Lower leg skin (tissue), 4 donors: ENCODE results near the gene TMEM256. TPM values are rescaled to one million over a fixed set of nuclear protein-coding genes. Genes with fewer than 3 reads are reported as not detected.

Experiments
- DNase-seq, 2 donors: peaks; one replicate each; pipeline ENCODE4 v3.0.0-alpha.2; 2019; ENCODE audit warnings: low spot score in 2 of 2
- H3K4me3 ChIP-seq: fragments of 200-600 bp; sonication (generic); 2 replicates; pipeline ENCODE4 v1.5.1; 2017; ENCODE audit warnings: mild to moderate bottlenecking, low read depth; ENCODE audit not compliant: poor library complexity, severe bottlenecking
- CTCF ChIP-seq, 3 donors: fragments of 450-650 bp; IDR thresholded peaks; one replicate each; pipeline ENCODE4 v1.5.1; 2016; ENCODE audit warnings: antibody characterized with exemption in 3 of 3, mild to moderate bottlenecking in 3 of 3, moderate library complexity in 2 of 3
- POLR2A ChIP-seq, 2 donors: fragments of 450-650 bp; IDR thresholded peaks; one replicate each; pipeline ENCODE4 v1.6.1; 2016 to 2017; ENCODE audit warnings: antibody characterized with exemption in 2 of 2, mild to moderate bottlenecking in 1 of 2, moderate library complexity in 1 of 2
- WGBS, 2 donors: methylation state at CpG; one replicate each; pipeline ENCODE4 v1.1.5; 2018; 5-methylcytosine and 5-hydroxymethylcytosine counted together
- intact Hi-C: fragments of 100-400 bp; cut with DNase I; formaldehyde crosslinking; loops from one replicate; pipeline ENCODE4 v1.15.0; 2023; ENCODE audit warnings: low total_unique reads
- total RNA-seq, 4 donors: library from RNA; depleted of rRNA; stranded (reverse); fragments of >200 nt; gene quantifications; one replicate each; pipeline ENCODE4 v1.1.0, GENCODE V29; 2016

TMEM256 gene
- total RNA-seq, 4 donors from 2014 or later, result 56.1 to 90.8 (median 65.5) TPM

GRCh38 chr17:7426203-7426863 lies 22.4 kb upstream of the TMEM256 start:
- 90 to 95% methylated on average over 32 to 33 of the region's 33 CpGs for WGBS, 2 donors
- no peak for TF ChIP-seq CTCF (IDR thresholded peaks at IDR 0.05)
- TF ChIP-seq POLR2A (IDR thresholded peaks at IDR 0.05), result no peak
- DNase-seq, result no peak
- no peak overlapping the region for H3K4me3 ChIP-seq
- intact Hi-C loops, result loop anchor here (10.0 kb wide), 1 partner anchor 62 kb away; no protein-coding TSS in a partner anchor

DNA sequence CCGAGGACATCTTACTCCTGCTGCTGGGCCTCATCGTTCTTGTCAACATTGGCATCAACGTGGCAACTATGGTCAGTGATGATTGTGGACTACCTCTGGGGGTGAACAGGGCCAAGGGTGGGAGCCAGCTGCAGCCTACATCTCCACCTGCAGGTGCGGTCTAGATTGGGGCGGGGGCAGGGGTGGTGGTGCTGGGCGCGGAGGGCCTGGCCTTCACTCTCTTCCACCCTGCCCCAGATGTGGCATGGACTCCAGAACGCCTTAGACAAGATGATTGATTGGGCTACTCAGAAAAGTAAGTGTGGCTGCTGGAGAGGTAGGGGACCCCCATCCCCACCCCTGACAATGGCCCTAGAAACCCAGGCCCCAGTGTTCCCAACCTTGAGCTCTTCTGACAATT lies 21.9 kb upstream of the TMEM256 start:
- WGBS, 2 donors, result 91% methylated on average over 8 of the region's 8 CpGs
- intact Hi-C loops, result loop anchor here (10.0 kb wide), 1 partner anchor 61 kb away; no protein-coding TSS in a partner anchor
- no peak for DNase-seq
- H3K4me3 ChIP-seq, result no peak overlapping the region
- TF ChIP-seq CTCF (IDR thresholded peaks at IDR 0.05) (no peak), POLR2A (IDR thresholded peaks at IDR 0.05) (no peak)

- TF ChIP-seq POLR2A (IDR thresholded peaks at IDR 0.05), result no peak
- no peak for TF ChIP-seq CTCF (IDR thresholded peaks at IDR 0.05)
These were observed 21.4 kb upstream of the TMEM256 start, which contains the start of gene SPEM2 for GRCh38 chr17:7425316-7425715. Gene SPEM2 (plus strand): TSS chr17:7425616. CDS start chr17:7425689, 73 bp downstream.

DNA sequence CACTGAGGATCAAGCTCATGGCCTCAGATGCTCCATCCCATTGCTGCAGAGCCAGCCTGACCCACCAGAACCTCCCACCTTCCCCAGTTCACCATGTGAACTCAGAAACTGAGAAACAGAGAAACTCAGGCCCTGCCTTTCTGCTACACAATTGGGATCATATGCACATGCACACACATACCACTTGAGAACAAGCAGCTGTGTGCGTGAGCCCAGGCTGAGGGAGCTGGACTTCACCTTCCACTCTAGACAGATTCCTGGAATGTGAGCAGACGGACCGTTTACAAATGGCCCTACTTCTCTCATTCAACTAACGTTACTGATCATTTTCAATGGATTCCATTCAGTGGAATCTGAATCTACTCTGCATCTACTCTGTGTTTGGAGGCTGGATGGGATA lies 19.8 kb upstream of the TMEM256 start:
- TF ChIP-seq CTCF (IDR thresholded peaks at IDR 0.05), result no peak
- no peak for TF ChIP-seq POLR2A (IDR thresholded peaks at IDR 0.05)
- WGBS, 2 donors, result 68 to 76% methylated on average over 4 of the region's 4 CpGs
- intact Hi-C loops, result loop anchor here (10.0 kb wide), 1 partner anchor 59 kb away; no protein-coding TSS in a partner anchor
- no peak for DNase-seq
- H3K4me3 ChIP-seq, result no peak overlapping the region

More at GRCh38 chr17:7425316-7425715, 21.4 kb upstream of the TMEM256 start, which contains the start of gene SPEM2:
- DNase-seq, result no peak
- H3K4me3 ChIP-seq, result no peak within 1 kb of the TSS
- intact Hi-C loops, result loop anchor here (10.0 kb wide), 1 partner anchor 61 kb away; no protein-coding TSS in a partner anchor
- 83 to 92% methylated on average over 7 of the region's 7 CpGs for WGBS, 2 donors

DNA sequence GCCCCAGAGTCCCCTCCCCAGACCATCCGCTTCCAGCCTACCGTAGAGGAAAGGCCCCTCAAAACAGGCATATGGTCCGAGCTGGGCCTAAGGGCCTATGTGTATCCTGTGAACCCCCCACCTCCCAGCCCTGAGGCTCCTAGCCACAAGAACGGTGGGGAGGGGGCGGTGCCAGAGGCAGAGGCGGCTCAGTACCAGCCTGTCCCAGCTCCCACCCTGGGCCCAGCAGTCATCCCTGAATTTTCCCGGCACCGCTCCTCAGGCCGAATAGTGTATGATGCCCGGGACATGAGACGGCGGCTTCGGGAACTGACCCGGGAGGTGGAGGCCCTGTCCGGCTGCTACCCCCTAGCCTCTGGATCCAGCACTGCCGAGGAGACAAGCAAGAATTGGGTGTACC lies 17.3 kb upstream of the TMEM256 start:
- WGBS, 2 donors, result 93 to 95% methylated on average over 16 of the region's 16 CpGs
- no peak overlapping the region for H3K4me3 ChIP-seq
- TF ChIP-seq CTCF (IDR thresholded peaks at IDR 0.05), result no peak
- TF ChIP-seq POLR2A (IDR thresholded peaks at IDR 0.05), result no peak
- intact Hi-C loops, result loop anchor here (10.0 kb wide), 1 partner anchor 56 kb away; no protein-coding TSS in a partner anchor
- DNase-seq, result no peak
